Tibial nerve (tissue), 4 donors: Measurements from ENCODE around the gene UQCC3.

Experiments
- EP300 ChIP-seq, 2 donors: sonication (generic); formaldehyde crosslinking; IDR thresholded peaks; one replicate each; pipeline ENCODE4 v1.6.1; 2017; ENCODE audit warnings: antibody characterized with exemption in 2 of 2, mild to moderate bottlenecking in 1 of 2
- POLR2A ChIP-seq, 2 donors: fragments of 450-650 bp; IDR thresholded peaks; one replicate each; pipeline ENCODE4 v1.6.1; 2017; ENCODE audit warnings: antibody characterized with exemption in 2 of 2, mild to moderate bottlenecking in 2 of 2, moderate library complexity in 2 of 2
- TF ChIP-seq, protein P1 (sequence below), 5 experiments: fragments of 200-600 bp in 3 of 5; fragments of 450-650 bp in 2 of 5; sonication (generic) in 3 of 5; IDR thresholded peaks; one replicate each; pipeline ENCODE4 v1.5.1; 2016 to 2019; ENCODE audit warnings: antibody characterized with exemption in 5 of 5, mild to moderate bottlenecking in 3 of 5, moderate library complexity in 2 of 5

DNA sequence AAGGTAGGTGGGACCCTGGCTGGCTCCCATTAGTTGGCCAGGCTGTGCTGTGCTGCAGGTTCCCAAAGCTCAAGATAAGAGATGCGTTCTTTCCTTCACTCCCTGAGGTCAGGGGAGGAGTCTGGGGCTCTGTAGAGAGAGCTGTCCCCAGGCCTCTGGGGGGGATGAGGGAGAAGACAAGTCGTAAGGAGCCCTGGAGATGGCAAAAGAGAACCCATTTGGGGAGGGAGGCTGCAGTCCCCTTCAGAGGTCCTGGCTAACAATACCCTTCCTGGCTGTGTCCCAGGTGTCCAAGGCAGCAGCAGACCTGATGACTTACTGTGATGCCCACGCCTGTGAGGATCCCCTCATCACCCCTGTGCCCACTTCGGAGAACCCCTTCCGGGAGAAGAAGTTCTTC is 36.9 kb downstream of the UQCC3 start:
- TF ChIP-seq POLR2A (IDR thresholded peaks at IDR 0.05) (no peak), EP300 (IDR thresholded peaks at IDR 0.05) (no peak)
- TF ChIP-seq, protein P1, sequence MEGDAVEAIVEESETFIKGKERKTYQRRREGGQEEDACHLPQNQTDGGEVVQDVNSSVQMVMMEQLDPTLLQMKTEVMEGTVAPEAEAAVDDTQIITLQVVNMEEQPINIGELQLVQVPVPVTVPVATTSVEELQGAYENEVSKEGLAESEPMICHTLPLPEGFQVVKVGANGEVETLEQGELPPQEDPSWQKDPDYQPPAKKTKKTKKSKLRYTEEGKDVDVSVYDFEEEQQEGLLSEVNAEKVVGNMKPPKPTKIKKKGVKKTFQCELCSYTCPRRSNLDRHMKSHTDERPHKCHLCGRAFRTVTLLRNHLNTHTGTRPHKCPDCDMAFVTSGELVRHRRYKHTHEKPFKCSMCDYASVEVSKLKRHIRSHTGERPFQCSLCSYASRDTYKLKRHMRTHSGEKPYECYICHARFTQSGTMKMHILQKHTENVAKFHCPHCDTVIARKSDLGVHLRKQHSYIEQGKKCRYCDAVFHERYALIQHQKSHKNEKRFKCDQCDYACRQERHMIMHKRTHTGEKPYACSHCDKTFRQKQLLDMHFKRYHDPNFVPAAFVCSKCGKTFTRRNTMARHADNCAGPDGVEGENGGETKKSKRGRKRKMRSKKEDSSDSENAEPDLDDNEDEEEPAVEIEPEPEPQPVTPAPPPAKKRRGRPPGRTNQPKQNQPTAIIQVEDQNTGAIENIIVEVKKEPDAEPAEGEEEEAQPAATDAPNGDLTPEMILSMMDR (IDR thresholded peaks at IDR 0.05): no peak
